Thymus (tissue), 14 donors: ENCODE data around the gene RAB12. TPM values are rescaled to one million over a fixed set of nuclear protein-coding genes. Genes with fewer than 3 reads are reported as not detected.
"Not testable (repeated sequence)": the region's sequence is repeated elsewhere in the genome, so short reads cannot be mapped to it uniquely, and the experiment has no call there.

Experiments
- DNase-seq, 9 donors: peaks; one replicate each; pipeline ENCODE4 v3.0.0-alpha.2; 2013; ENCODE audit warnings: low spot score in 9 of 9, low read depth in 6 of 9, missing footprints in 1 of 9
- H3K27ac ChIP-seq, 2 donors: one replicate each; pipeline ENCODE4 v1.5.1; 2013; ENCODE audit warnings: control low read depth in 1 of 2, low read depth in 1 of 2, low read length in 1 of 2, mild to moderate bottlenecking in 1 of 2, moderate library complexity in 1 of 2
- H3K27me3 ChIP-seq, 2 donors: one replicate each; pipeline ENCODE4 v1.5.1; 2013; ENCODE audit warnings: low read length in 1 of 2; ENCODE audit not compliant: control insufficient read depth in 2 of 2, insufficient read depth in 1 of 2
- H3K36me3 ChIP-seq, 2 donors: one replicate each; pipeline ENCODE4 v1.5.1; 2013; ENCODE audit warnings: low read length in 1 of 2, mild to moderate bottlenecking in 1 of 2, moderate library complexity in 1 of 2; ENCODE audit not compliant: control insufficient read depth in 2 of 2, insufficient read depth in 2 of 2
- H3K4me1 ChIP-seq, 2 donors: one replicate each; pipeline ENCODE4 v1.5.1; 2013; ENCODE audit warnings: low read length in 2 of 2; ENCODE audit not compliant: control insufficient read depth in 2 of 2, insufficient read depth in 2 of 2
- H3K4me3 ChIP-seq, 2 donors: one replicate each; pipeline ENCODE4 v1.5.1; 2013; ENCODE audit warnings: low read length in 2 of 2, control low read depth in 1 of 2, mild to moderate bottlenecking in 1 of 2
- H3K9me3 ChIP-seq, 2 donors: one replicate each; pipeline ENCODE4 v1.5.1; 2013; ENCODE audit warnings: low read length in 1 of 2, mild to moderate bottlenecking in 1 of 2; ENCODE audit not compliant: control insufficient read depth in 2 of 2, insufficient read depth in 1 of 2
- WGBS: extraction: QIAGEN DNeasy Blood & Tissue Kit; methylation state at CpG from one replicate; pipeline ENCODE4 v1.1.7; 2013; 5-methylcytosine and 5-hydroxymethylcytosine counted together
- long read RNA-seq, 10 donors: transcript quantifications; one replicate each; lab custom pipeline, GENCODE V29; 2026
- polyA plus RNA-seq: library from polyadenylated mRNA; stranded (reverse); fragments of 200-250 nt; gene quantifications from one replicate; pipeline ENCODE4 v1.2.3, GENCODE V29; 2013
- total RNA-seq: library from RNA; stranded (reverse); fragments of 120-200 nt; gene quantifications from one replicate; pipeline ENCODE4 v1.2.4, GENCODE V29; 2013
- donor health status: healthy.

Gene RAB12, protein sequence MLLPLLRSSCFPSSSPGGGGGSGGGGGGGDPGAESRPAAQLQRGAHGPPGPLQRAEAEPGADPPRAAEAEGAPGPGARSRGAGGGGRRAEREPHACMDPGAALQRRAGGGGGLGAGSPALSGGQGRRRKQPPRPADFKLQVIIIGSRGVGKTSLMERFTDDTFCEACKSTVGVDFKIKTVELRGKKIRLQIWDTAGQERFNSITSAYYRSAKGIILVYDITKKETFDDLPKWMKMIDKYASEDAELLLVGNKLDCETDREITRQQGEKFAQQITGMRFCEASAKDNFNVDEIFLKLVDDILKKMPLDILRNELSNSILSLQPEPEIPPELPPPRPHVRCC
- total RNA-seq = 17.8 TPM
- polyA plus RNA-seq = 60.0 TPM
- long read RNA-seq, donor 1, partial matches to known transcripts = 0 of 1 reads
- long read RNA-seq, donor 1, other reads (novel, unspliced or antisense) = 0 of 1 reads
- long read RNA-seq, donor 2, transcript RAB12-203 (6 exons, 2,145 nt) = major isoform, 9 of 81 reads
- long read RNA-seq, donor 2, partial matches to known transcripts = 72 of 81 reads
- long read RNA-seq, donor 2, other reads (novel, unspliced or antisense) = 0 of 81 reads
- long read RNA-seq, donor 3, transcript RAB12-203 (6 exons, 2,145 nt) = major isoform, 6 of 6 reads
- long read RNA-seq, donor 3, partial matches to known transcripts = 0 of 6 reads
- long read RNA-seq, donor 3, other reads (novel, unspliced or antisense) = 0 of 6 reads
- long read RNA-seq, donor 4, partial matches to known transcripts = 0 of 2 reads
- long read RNA-seq, donor 4, other reads (novel, unspliced or antisense) = 0 of 2 reads
- long read RNA-seq, donor 5, transcript RAB12-203 (6 exons, 2,145 nt) = major isoform, 6 of 6 reads
- long read RNA-seq, donor 5, partial matches to known transcripts = 0 of 6 reads
- long read RNA-seq, donor 5, other reads (novel, unspliced or antisense) = 0 of 6 reads
- long read RNA-seq, donor 6, transcript RAB12-203 (6 exons, 2,145 nt) = major isoform, 7 of 7 reads
- long read RNA-seq, donor 6, partial matches to known transcripts = 0 of 7 reads
- long read RNA-seq, donor 6, other reads (novel, unspliced or antisense) = 0 of 7 reads
- long read RNA-seq, donor 7, partial matches to known transcripts = 0 of 2 reads
- long read RNA-seq, donor 7, other reads (novel, unspliced or antisense) = 0 of 2 reads
- long read RNA-seq, donor 8, partial matches to known transcripts = 0 of 1 reads
- long read RNA-seq, donor 8, other reads (novel, unspliced or antisense) = 0 of 1 reads
- long read RNA-seq, donor 9 = 0 reads
- long read RNA-seq, donor 10, partial matches to known transcripts = 0 of 3 reads
- long read RNA-seq, donor 10, other reads (novel, unspliced or antisense) = 0 of 3 reads

DNA sequence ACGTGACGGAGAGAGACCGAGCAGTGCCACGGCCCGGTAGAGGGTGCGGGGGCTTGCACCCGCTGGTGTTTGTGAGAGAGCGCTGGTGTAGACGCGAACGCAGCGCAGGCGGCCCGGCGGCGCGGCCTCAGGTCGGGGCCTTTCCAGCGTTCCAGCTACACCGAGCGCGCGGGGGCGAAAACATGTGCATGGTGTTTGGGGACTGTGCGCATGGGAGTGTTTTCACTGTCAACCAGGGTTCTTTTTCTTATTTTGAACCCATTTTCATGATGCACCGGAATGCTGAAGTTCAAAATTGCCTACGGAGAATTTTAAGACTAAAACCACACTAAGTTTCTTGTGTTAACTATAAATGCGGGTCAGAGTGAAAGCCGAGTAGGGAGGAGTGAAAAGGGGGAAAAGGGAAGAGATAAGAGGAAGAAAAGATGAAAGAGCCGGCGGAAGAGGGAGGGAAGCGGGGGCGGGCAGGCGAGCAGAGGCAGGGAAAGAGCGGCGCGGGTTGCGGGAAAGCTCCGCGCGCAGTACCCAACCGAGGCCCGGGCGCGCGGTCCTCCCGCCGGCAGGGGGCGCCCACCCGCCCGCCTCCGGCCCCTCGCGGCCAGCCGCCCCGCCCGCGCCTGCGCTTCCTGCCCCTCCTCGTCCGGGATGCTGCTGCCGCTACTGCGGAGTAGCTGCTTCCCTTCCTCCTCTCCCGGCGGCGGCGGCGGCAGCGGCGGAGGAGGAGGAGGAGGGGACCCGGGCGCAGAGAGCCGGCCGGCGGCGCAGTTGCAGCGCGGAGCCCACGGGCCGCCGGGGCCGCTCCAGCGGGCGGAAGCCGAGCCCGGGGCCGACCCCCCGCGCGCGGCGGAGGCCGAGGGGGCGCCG lies at the start of gene RAB12:
Gene RAB12, plus strand, starts transcription at position 643 of the 864 bp plus-strand sequence. Its CDS starts 3 bp downstream, at position 646.
- peaks cover 0 to 6% of the 10 kb centered on the region in 2 donors for H3K36me3 ChIP-seq
- 5% methylated on average over 95 of the region's 95 CpGs for WGBS
- H3K4me3 ChIP-seq = peak within 1 kb of the TSS; percentile 86 to 90
- no peaks in the 10 kb centered on the region for H3K9me3 ChIP-seq
- peak within 1 kb of the TSS; percentile 47 to 84 for H3K27ac ChIP-seq
- H3K4me1 ChIP-seq = peaks cover 4 to 20% of the 10 kb centered on the region in 2 donors
- DNase-seq = peak; percentile 57 to 90 (median 77)
- peaks cover 0 to 8% of the 10 kb centered on the region in 2 donors for H3K27me3 ChIP-seq

DNA sequence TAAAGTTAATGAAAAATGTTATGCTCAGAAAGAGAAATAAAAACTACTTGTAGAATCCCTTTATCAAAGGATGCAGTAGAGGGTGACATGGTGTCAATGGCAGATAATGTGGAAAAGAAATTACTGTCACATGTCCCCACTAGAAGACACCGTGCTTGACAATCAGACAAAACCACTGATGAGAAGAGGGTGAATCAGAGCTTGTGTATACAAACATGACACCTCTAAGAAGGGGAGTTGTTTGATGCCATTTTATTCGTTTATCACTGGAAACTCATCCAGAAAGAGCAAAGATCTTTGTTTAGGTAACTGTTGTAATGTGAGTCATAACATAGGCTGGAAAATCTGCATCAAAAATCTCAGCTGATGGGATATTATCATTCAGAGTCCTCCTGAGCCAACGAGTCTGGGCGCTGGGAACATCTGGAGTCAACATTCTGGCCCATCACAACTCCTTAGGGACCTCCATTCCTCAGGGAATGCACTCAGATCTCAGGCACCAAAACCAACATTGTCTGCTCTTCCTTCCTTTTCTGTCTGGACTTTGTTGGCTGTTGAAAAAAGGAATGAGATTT lies 49.5 kb upstream of the RAB12 start:
- no peak for DNase-seq
- no peaks in the 10 kb centered on the region for H3K4me1 ChIP-seq
- 89% methylated on average over 4 of the region's 4 CpGs for WGBS
- no peaks in the 10 kb centered on the region for H3K36me3 ChIP-seq
- no peak overlapping the region for H3K4me3 ChIP-seq
- no peaks in the 10 kb centered on the region for H3K9me3 ChIP-seq
- H3K27ac ChIP-seq = no peak overlapping the region
- H3K27me3 ChIP-seq = no peaks in the 10 kb centered on the region

DNA sequence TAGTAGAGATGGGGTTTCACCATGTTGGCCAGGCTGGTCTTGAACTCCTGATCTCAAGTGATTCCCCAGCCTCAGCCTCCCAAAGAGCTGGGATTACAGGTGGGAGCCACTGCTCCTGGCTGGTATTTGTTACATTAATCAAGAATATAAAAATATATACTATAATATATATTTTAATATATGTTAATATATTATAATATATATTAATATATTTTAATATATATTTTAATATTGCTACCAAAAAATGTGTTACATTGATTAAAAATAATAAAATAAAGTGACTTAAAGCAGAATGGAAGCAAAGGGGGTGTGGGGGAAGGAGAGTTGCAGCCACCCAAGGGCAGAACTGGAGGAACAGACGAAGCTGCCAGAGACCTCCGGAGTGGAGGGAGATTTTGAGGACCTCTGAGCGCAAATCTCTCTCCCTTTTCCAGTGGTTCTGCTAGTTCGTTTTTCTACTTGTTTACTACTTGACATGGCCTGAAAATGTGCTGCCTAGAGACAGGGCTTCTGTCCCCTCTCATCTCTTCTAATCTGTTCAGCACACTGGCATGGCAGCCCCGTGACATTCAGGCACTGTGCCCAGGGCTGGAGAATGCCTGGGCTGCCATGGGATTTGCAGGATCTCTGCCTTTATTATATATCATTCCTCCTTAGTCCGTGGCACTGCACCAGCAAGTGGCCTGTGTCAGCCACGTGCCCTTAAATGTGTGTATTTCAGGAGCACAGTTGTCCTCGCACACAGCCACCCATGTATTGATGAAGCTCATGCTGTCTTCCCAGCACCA lies 47.9 kb upstream of the RAB12 start:
- H3K27me3 ChIP-seq = no peaks in the 10 kb centered on the region
- no peak overlapping the region for H3K27ac ChIP-seq
- no peak for DNase-seq
- H3K4me1 ChIP-seq = no peaks in the 10 kb centered on the region
- no peaks in the 10 kb centered on the region for H3K9me3 ChIP-seq
- H3K4me3 ChIP-seq = no peak overlapping the region
- 92% methylated on average over 8 of the region's 8 CpGs for WGBS
- H3K36me3 ChIP-seq = no peaks in the 10 kb centered on the region

DNA sequence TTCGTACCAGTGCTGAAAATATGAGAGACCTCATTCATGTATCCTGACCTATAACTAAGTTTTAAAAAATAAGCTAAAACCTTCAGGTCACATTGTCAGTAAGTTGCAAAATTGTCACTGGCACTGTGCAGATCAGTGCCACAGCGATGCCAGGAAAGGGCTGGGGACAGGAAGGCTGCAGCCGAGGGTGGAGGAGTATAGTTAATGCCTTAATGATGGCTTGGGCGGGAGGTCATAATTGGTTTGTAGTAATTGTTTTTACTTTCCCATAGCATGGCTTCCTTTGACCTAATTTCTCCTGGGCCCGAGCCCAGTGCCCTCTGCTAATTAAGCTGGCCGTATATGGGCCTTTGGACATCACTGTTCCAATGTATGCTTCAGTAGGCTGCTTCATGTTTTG lies 47.2 kb upstream of the RAB12 start:
- Histone ChIP-seq H3K4me1 (no peaks in the 10 kb centered on the region), H3K9me3 (no peaks in the 10 kb centered on the region), H3K36me3 (no peaks in the 10 kb centered on the region), H3K4me3 (no peak overlapping the region), H3K27ac (no peak overlapping the region), H3K27me3 (no peaks in the 10 kb centered on the region)
- 97% methylated on average over 6 of the region's 6 CpGs for WGBS
- no peak for DNase-seq

DNA sequence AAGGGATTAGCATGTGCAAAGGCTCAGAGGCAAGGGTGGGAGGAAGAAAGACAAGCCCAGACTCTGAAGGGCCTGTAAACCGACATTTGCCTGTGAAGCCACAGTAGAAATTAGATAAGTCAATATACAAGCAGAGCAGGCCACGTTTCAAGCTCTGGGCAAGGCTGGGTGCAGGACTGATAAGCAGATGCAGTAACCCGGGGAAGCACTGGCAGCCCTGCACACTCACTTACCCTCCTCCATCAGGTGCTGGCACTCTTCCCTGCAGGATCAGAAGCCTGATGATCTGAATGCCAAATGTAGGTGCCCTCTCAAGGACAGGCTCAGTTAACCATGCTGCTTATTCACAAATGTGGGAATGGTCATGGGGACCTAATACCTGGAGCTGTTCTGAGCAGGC lies 46.3 kb upstream of the RAB12 start:
- 89% methylated on average over 3 of the region's 3 CpGs for WGBS
- Histone ChIP-seq H3K9me3 (no peaks in the 10 kb centered on the region), H3K27me3 (no peaks in the 10 kb centered on the region), H3K36me3 (no peaks in the 10 kb centered on the region), H3K4me3 (no peak overlapping the region), H3K4me1 (no peaks in the 10 kb centered on the region), H3K27ac (no peak overlapping the region)
- DNase-seq = no peak

DNA sequence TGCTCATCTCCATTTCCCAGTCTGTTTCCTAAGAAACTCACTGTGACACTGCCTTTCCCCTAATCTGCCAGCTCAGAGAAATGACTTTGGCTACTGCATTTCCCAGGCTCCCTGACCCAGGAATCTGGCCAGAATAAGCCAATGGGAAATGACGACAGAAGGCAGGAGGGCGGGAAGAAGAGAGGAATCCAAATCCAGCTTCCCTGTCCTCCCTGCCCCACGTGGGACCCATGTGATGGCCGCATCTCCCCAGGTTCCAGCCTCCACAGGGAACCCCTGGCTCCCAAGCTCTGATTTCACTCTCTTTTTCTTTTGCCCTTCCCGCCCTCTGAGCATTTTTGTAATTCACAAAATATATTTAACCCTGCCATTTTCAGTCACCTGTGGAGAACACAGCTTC lies 37.8 kb upstream of the RAB12 start:
- Histone ChIP-seq H3K4me3 (no peak overlapping the region), H3K27ac (no peak overlapping the region), H3K9me3 (no peaks in the 10 kb centered on the region), H3K4me1 (no peaks in the 10 kb centered on the region), H3K36me3 (no peaks in the 10 kb centered on the region), H3K27me3 (no peaks in the 10 kb centered on the region)
- DNase-seq = no peak
- WGBS = 86% methylated on average over 5 of the region's 5 CpGs

DNA sequence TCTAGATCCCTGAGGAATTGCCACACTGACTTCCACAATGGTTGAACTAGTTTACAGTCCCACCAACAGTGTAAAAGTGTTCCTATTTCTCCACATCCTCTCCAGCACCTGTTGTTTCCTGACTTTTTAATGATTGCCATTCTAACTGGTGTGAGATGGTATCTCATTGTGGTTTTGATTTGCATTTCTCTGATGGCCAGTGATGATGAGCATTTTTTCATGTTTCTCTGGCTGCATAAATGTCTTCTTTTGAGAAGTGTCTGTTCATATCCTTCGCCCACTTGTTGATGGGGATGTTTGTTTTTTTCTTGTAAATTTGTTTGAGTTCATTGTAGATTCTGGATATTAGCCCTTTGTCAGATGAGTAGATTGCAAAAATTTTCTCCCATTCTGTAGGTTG lies 35.5 kb upstream of the RAB12 start:
- H3K27ac ChIP-seq = not testable (repeated sequence)
- 63% methylated on average over 1 of the region's 1 CpG for WGBS

More for the DNA sequence above, 35.5 kb upstream of the RAB12 start:
- not testable (repeated sequence) for H3K4me1 ChIP-seq, H3K4me3 ChIP-seq, H3K27me3 ChIP-seq, DNase-seq, H3K36me3 ChIP-seq, H3K9me3 ChIP-seq
